Psoas muscle (tissue), 8 donors: ENCODE data around the gene ETV3L. TPM values are rescaled to one million over a fixed set of nuclear protein-coding genes. Genes with fewer than 3 reads are reported as not detected.

Experiments used
- ATAC-seq, 4 donors: fragments of 200-7000 bp; cut with Tn5 transposase; one replicate each; pipeline ENCODE4 v1.9.1; 2020; ENCODE audit warnings: moderate library complexity in 3 of 4, mild to moderate bottlenecking in 2 of 4
- DNase-seq, 2 donors: peaks; one replicate each; pipeline ENCODE4 v3.0.0-alpha.2; 2020
- H3K27ac ChIP-seq: fragments of 200-600 bp; one replicate; pipeline ENCODE4 v1.8.0; 2022
- H3K27me3 ChIP-seq, 3 donors: fragments of 200-600 bp in 1 of 3; one replicate each; pipeline versions ENCODE4 v1.6.1 to v1.8.0; 2013 to 2022; ENCODE audit warnings: low read length in 2 of 3, mild to moderate bottlenecking in 2 of 3, moderate library complexity in 1 of 3; ENCODE audit not compliant: insufficient read depth in 3 of 3
- H3K36me3 ChIP-seq, 2 donors: fragments of 200-600 bp in 1 of 2; one replicate each; pipeline versions ENCODE4 v1.6.1 to v1.8.0; 2013 to 2022; ENCODE audit warnings: low read depth in 1 of 2, mild to moderate bottlenecking in 1 of 2, moderate library complexity in 1 of 2; ENCODE audit not compliant: insufficient read depth in 1 of 2
- H3K4me1 ChIP-seq: fragments of 200-600 bp; one replicate; pipeline ENCODE4 v1.8.0; 2022
- H3K4me3 ChIP-seq: fragments of 200-600 bp; one replicate; pipeline ENCODE4 v1.8.0; 2022; ENCODE audit warnings: mild to moderate bottlenecking
- H3K9me3 ChIP-seq: fragments of 200-600 bp; one replicate; pipeline ENCODE4 v1.8.0; 2022
- CTCF ChIP-seq: fragments of 200-600 bp; IDR thresholded peaks from one replicate; pipeline ENCODE4 v1.8.0; 2022; ENCODE audit warnings: antibody characterized with exemption
- WGBS, 3 donors: extraction: QIAGEN DNeasy Blood & Tissue Kit; methylation state at CpG; one replicate each; pipeline versions ENCODE4 v1.1.6 to v1.1.7; 2013; 5-methylcytosine and 5-hydroxymethylcytosine counted together
- intact Hi-C, 2 donors: fragments of 100-400 bp; cut with DNase I; formaldehyde crosslinking; loops; one replicate each; pipeline versions ENCODE4 v1.11.0 to v1.14.2; 2022
- polyA plus RNA-seq, 3 donors: library from polyadenylated mRNA; stranded (reverse); fragments of 200-250 nt; gene quantifications; one replicate each; pipeline ENCODE4 v1.2.3, GENCODE V29; 2013
- total RNA-seq, 4 donors: library from RNA; stranded (reverse); fragmentation: NEBNext Ultra II Directional in 2 of 4; extraction: Animal tissue kit (Norgen Biotek cat#: 25700) in 2 of 4; gene quantifications; one replicate each; pipeline versions ENCODE4 v1.2.1 to v1.2.4, GENCODE V29; 2021 to 2023
- donor health status: healthy with polysubstance abuse.
- donor health status: DM: no; HTN: no; CAD: no; lungs with moderate emphysema.
- donor health status: Bipolar disorder and iron deficiency.
- donor health status: healthy.
- donor health status: DM: yes; HTN: yes; CAD: no.
- donor health status: DM: no; HTN: no; CAD: no.
- donor health status: DM: no; HTN: no; CAD: no.
- donor health status: DM: yes; HTN: yes; CAD: no.

Gene ETV3L
- total and polyA plus RNA-seq, 7 donors = not detected

GRCh38 chr1:157133426-157133825 is 33.8 kb upstream of the ETV3L start:
- Histone ChIP-seq H3K36me3 (peaks cover 16 to 78% of the 10 kb centered on the region in 2 donors), H3K4me3 (no peak overlapping the region), H3K27me3 (no peaks in the 10 kb centered on the region), H3K4me1 (peaks cover 15% of the 10 kb centered on the region), H3K9me3 (no peaks in the 10 kb centered on the region), H3K27ac (no peak overlapping the region)
- WGBS, 3 donors = 75 to 81% (median 79%) methylated on average over 2 of the region's 2 CpGs
- TF ChIP-seq CTCF = no peak
- DNase-seq = no peak
- intact Hi-C loops = no loop called here
- ATAC-seq = no peak

- H3K4me1 ChIP-seq = peaks cover 15% of the 10 kb centered on the region
- no peak for TF ChIP-seq CTCF
- H3K27me3 ChIP-seq = no peaks in the 10 kb centered on the region
- intact Hi-C loops = no loop called here
- H3K27ac ChIP-seq = no peak overlapping the region
- ATAC-seq (no peak), DNase-seq (no peak)
- H3K36me3 ChIP-seq = peaks cover 20 to 85% of the 10 kb centered on the region in 2 donors
- no peaks in the 10 kb centered on the region for H3K9me3 ChIP-seq
- no peak overlapping the region for H3K4me3 ChIP-seq
- WGBS, 3 donors = 75 to 88% (median 87%) methylated on average over 2 of the region's 2 CpGs
These were observed 33.1 kb upstream of the ETV3L start for GRCh38 chr1:157132616-157133167.

- intact Hi-C loops = no loop called here
- 83 to 93% (median 84%) methylated on average over 5 of the region's 5 CpGs for WGBS, 3 donors
- ATAC-seq = no peak
These were observed 32.5 kb upstream of the ETV3L start for GRCh38 chr1:157132111-157132510.

GRCh38 chr1:157131281-157131680 is 31.7 kb upstream of the ETV3L start:
- WGBS, 3 donors = 88 to 94% (median 92%) methylated on average over 4 of the region's 4 CpGs
- intact Hi-C loops = no loop called here
- H3K27ac ChIP-seq = no peak overlapping the region
- H3K36me3 ChIP-seq = peaks cover 20 to 95% of the 10 kb centered on the region in 2 donors
- DNase-seq (no peak), ATAC-seq (no peak)
- TF ChIP-seq CTCF = no peak
- no peaks in the 10 kb centered on the region for H3K9me3 ChIP-seq
- no peaks in the 10 kb centered on the region for H3K27me3 ChIP-seq
- peaks cover 7% of the 10 kb centered on the region for H3K4me1 ChIP-seq
- no peak overlapping the region for H3K4me3 ChIP-seq

More at GRCh38 chr1:157132111-157132510, 32.5 kb upstream of the ETV3L start:
- no peak for TF ChIP-seq CTCF
- Histone ChIP-seq H3K4me1 (peaks cover 15% of the 10 kb centered on the region), H3K27me3 (no peaks in the 10 kb centered on the region), H3K36me3 (peaks cover 20 to 90% of the 10 kb centered on the region in 2 donors), H3K27ac (no peak overlapping the region), H3K4me3 (no peak overlapping the region), H3K9me3 (no peaks in the 10 kb centered on the region)
- no peak for DNase-seq

GRCh38 chr1:157124855-157125254 is 25.2 kb upstream of the ETV3L start:
- H3K9me3 ChIP-seq = no peaks in the 10 kb centered on the region
- H3K27me3 ChIP-seq = no peaks in the 10 kb centered on the region
- peaks cover 12 to 75% of the 10 kb centered on the region in 2 donors for H3K36me3 ChIP-seq
- DNase-seq = no peak
- no peak for ATAC-seq
- no peak overlapping the region for H3K4me3 ChIP-seq
- intact Hi-C loops = no loop called here
- WGBS, 3 donors = 79 to 88% (median 83%) methylated on average over 7 of the region's 7 CpGs
- H3K27ac ChIP-seq = no peak overlapping the region
- H3K4me1 ChIP-seq = no peaks in the 10 kb centered on the region
- TF ChIP-seq CTCF = no peak
